GM10847 (cell line): Measurements from ENCODE around the gene PPP5C.

ENCODE experiments used
- POLR2A ChIP-seq: IDR thresholded peaks from 2 replicates; pipeline ENCODE4 v1.6.1; 2011; ENCODE audit not compliant: insufficient read length; ENCODE audit errors: extremely low read depth

Gene PPP5C

GRCh38 chr19:46386996-46387712 is 40.3 kb downstream of the PPP5C start:
- TF ChIP-seq POLR2A = no peak

GRCh38 chr19:46387713-46388130 is 40.8 kb downstream of the PPP5C start:
- no peak for TF ChIP-seq POLR2A

GRCh38 chr19:46388311-46389095 is 41.6 kb downstream of the PPP5C start:
- TF ChIP-seq POLR2A = no peak

- TF ChIP-seq POLR2A = no peak
Measured at GRCh38 chr19:46390121-46390858, 43.4 kb downstream of the PPP5C start.

- no peak for TF ChIP-seq POLR2A
Measured at GRCh38 chr19:46390866-46391265, 44.0 kb downstream of the PPP5C start.

GRCh38 chr19:46391296-46392251 is 44.7 kb downstream of the PPP5C start:
- TF ChIP-seq POLR2A = no peak

- no peak for TF ChIP-seq POLR2A
Measured at GRCh38 chr19:46392252-46392801, 45.4 kb downstream of the PPP5C start.

GRCh38 chr19:46392837-46393236 is 46.0 kb downstream of the PPP5C start:
- no peak for TF ChIP-seq POLR2A

- TF ChIP-seq POLR2A = no peak
Measured at GRCh38 chr19:46393456-46394401, 46.8 kb downstream of the PPP5C start.

GRCh38 chr19:46394402-46394797 is 47.5 kb downstream of the PPP5C start:
- TF ChIP-seq POLR2A = no peak

- TF ChIP-seq POLR2A = no peak
Measured at GRCh38 chr19:46402725-46403124, 55.8 kb downstream of the PPP5C start.

- no peak for TF ChIP-seq POLR2A
Measured at GRCh38 chr19:46404055-46404752, 57.3 kb downstream of the PPP5C start.
